GM18526 (cell line): Measurements from ENCODE around the gene THAP7.

ENCODE experiments used
- POLR2A ChIP-seq: IDR thresholded peaks from 3 replicates; pipeline ENCODE4 v1.6.1; 2011; ENCODE audit not compliant: insufficient read length; ENCODE audit errors: extremely low read depth

Gene THAP7

DNA sequence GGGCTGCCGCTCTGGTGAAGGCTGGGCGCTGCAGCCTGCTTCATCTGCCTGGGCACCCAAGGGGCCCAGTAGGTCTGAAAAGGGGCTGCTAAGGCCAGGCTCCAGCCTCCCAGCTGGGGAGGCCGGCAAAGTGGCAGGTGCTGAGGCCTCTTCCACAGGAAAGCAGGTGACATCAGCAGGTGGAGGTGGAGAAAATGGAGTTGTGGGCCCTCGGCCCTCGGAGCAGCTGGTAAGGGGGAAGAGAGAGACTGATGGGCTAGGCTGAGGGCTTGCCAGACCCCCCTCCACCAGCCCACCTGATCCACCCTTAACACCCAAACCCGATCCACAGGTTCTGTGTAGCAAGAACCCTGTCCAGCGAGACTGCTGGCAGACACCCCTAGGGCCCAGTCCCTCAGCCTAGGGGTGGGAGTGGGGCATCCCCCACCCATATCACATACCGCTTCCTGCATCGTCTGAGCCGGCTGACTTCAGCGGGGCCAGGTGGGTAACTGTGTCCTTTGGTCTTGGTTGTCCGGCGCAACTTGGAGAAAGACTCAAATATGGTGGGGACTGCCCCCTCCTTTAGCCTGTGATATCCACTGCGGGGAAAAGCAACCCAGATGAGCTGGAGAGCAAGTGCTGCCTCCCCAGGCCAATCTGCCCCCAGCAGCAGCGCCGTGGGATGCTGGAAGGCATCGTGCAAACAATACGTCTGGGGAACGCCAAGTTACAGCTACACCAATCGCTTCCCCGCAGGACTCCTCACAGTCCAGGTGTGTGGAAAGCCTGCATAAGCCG, 1.5 kb downstream of the THAP7 start:
- TF ChIP-seq POLR2A, result no peak

- no peak for TF ChIP-seq POLR2A
These were observed 2.3 kb downstream of the THAP7 start for GRCh38 chr22:20999350-21000206.

- TF ChIP-seq POLR2A, result no peak
These were observed 3.2 kb downstream of the THAP7 start for GRCh38 chr22:20998411-20999336.

DNA sequence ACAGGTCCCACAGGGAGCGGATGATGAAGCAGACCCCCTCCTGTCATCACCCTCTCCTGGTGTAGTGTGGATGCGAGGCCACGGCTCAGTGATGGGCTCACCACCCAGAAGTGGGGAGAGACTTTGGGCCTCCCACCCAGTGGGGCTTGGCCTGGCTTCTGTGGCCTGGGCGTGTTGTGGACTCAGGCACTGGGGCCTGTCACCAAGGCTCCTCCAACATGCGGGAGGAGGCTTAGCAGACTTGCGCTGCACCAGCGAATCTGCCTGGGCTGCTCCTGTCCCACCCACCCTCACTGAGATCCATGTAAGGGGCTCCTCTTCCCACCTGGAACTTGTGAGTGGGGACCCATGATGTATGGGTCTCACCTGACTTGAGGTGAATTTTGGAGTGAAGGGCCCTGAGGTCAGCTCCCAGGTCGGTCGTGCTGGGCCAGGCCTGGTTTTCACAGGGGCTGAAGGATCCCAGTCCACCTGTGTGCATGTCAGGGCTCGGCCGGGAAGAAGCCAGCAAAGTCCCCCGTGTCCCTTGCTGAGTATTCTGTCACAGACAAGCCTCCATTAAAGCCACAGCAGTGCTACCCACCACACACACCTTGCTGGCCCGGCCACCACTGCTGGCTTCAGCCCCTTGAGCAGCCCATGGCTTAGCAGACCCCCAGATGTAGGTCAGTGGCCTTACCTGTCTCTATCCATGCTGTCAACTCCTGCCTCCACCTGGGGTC, 4.2 kb downstream of the THAP7 start:
- TF ChIP-seq POLR2A, result peak; percentile 5

- no peak for TF ChIP-seq POLR2A
These were observed 5.1 kb downstream of the THAP7 start for GRCh38 chr22:20996598-20997535.

GRCh38 chr22:20996031-20996410, 5.9 kb downstream of the THAP7 start:
- no peak for TF ChIP-seq POLR2A

DNA sequence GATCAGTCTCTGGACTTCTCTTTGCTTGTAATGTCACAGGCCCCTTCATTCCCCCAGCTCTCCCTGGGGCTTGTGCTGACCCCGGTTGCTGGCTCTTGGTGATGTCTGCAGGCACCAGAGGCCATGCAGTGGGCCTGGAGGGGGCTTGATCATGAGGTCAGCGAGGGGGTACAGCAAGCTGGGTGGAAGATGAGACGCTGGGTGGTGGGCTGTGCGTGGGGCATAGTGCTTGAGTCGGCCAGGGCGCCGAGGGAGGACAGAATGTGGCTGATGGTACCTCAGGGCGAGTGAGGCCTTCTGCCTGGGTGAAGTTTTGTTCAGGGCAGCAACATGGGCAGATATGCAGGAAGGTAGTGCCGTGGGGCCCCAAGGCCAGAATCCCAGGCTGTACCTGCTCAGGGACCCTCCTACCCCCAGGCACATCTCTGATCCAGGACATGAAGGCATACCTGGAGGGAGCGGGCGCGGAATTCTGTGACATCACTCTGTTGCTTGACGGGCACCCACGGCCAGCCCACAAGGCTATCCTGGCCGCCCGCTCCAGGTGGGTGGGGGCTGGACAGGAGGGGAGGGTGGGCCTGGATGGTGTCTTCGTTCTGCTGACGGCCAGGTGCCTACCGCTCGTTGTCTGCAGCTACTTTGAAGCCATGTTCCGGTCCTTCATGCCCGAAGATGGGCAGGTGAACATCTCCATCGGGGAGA, 6.4 kb downstream of the THAP7 start:
- no peak for TF ChIP-seq POLR2A

- TF ChIP-seq POLR2A, result no peak
These were observed 7.0 kb downstream of the THAP7 start for GRCh38 chr22:20994902-20995241.

DNA sequence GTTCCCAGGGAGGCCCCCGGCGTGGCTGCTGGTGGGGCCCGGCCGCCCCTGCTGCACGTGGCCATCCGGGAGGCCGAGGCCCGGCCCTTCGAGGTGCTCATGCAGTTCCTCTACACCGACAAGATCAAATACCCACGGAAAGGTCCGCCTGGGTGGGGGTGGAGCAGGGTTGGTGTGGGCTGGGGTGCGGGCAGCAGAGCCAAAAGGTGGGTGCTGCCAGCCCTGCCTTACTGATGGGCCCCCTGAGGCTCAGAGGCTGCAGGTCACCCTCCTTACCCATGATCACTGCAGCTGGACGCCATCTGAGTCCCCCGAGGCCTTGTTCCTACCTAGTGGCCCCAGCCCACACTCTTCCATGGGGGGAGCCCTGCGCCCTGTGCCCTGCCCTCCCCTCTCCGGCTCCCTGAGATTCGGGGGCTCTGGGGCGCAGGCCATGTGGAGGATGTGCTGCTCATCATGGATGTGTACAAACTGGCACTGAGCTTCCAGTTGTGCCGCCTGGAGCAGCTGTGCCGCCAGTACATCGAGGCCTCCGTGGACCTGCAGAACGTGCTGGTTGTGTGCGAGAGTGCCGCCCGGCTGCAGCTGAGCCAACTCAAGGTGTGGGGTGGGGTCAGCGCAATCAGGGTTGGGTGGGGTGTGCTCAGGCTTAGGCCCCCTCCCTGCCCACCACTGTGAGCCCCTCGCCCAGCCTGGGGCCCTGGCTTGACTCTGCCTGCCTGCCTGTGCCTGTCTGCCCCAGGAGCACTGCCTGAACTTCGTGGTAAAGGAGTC, 7.6 kb downstream of the THAP7 start:
- TF ChIP-seq POLR2A, result no peak

DNA sequence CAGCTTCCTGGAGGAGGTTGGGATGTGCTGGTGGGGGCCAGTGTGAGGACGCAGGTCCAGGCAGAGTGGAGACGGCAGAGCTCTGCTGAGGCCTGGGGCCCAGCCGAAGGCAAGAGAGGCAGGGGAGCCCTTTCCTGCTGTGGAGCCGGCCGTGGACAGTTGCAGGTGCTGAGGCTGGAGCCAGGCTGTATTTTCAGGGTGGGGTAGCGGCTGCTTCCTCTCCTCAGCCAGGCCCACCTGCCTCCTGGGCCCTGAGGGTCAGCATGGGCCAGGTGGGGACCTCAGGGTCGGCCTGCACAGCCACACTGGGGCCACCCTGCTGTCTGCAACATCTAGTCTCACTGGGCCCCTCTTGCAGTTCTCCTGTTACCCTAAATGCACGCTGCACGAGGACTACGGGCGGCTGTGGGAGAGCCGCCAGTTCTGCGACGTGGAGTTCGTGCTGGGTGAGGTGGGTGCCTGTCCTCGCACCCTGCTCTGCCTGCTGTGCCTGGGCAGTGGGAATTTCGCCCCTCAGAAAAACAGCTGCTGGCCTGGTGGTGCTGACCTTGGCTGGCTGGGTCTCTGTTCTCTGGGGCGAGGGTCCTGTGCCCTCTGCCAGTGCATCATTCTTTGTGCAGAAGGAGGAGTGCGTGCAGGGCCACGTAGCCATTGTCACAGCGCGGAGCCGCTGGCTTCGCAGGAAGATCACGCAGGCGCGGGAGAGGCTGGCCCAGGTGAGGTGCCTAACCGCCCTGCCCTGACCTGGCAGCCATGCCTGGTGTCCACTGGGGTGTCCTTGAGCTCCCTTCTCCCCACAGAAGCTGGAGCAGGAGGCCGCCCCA, 8.4 kb downstream of the THAP7 start:
- no peak for TF ChIP-seq POLR2A

DNA sequence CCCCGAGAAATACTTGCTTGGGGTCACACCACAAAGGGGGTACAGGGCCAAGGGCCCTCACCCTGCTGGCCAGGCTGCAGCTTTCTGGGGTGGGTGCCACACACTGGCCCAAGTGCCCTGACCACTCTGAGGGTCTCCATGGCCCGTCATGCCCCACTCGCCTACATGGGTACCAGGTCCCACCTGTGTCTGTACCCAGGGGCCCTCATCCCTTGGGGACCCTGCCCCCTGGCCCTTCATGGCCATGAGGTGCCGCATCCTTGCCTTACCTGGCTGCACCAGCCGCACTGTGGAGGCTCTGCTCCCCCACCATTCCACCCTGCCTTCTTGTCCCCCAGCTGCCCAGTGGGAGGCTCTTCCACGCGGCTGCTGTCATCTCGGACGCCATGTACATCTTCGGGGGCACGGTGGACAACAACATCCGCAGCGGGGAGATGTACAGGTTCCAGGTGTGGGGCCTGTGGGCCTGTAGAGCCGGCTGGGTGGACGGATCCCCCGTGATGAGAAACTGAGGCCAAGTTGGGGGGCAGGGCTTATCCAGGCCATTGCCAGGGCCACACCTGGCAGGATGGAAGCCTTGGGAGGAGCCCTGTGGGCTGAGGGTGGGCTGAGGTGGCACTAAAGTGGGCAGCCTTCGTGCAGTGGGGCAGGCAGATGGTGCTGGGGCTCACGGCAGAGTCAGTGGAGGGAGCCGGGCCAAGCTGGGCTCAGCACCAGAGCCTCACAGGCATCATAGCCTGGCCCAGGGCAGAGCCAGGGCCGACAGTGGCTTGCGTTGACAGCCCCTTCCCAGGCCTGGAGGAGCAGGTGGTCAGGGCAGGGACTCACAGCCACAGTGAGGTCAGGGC, 9.2 kb downstream of the THAP7 start:
- TF ChIP-seq POLR2A, result no peak
